BE2C (cell line): Measurements from ENCODE around the gene DNMT3A.

Experiments
- DNase-seq: peaks from one replicate; pipeline ENCODE4 v3.0.0-alpha.2; 2020
- H3K27me3 ChIP-seq: fragments of 250-450 bp; sonication (Bioruptor Pico); 2 replicates; pipeline ENCODE4 v1.5.1; 2020; ENCODE audit warnings: mild to moderate bottlenecking
- H3K36me3 ChIP-seq: fragments of 250-450 bp; sonication (Bioruptor Pico); 2 replicates; pipeline ENCODE4 v1.5.1; 2020; ENCODE audit warnings: mild to moderate bottlenecking
- H3K4me1 ChIP-seq: fragments of 250-450 bp; sonication (Bioruptor Pico); 2 replicates; pipeline ENCODE4 v1.5.1; 2020
- H3K4me3 ChIP-seq: 2 replicates; pipeline ENCODE4 v1.5.1; 2011; ENCODE audit warnings: low read depth, low read length
- H3K9me3 ChIP-seq: fragments of 250-450 bp; sonication (Bioruptor Pico); 2 replicates; pipeline ENCODE4 v1.5.1; 2020
- CTCF ChIP-seq: IDR thresholded peaks from 2 replicates; pipeline ENCODE4 v1.5.1; 2012; ENCODE audit warnings: mild to moderate bottlenecking, low read depth, low read length

DNMT3A gene

DNA sequence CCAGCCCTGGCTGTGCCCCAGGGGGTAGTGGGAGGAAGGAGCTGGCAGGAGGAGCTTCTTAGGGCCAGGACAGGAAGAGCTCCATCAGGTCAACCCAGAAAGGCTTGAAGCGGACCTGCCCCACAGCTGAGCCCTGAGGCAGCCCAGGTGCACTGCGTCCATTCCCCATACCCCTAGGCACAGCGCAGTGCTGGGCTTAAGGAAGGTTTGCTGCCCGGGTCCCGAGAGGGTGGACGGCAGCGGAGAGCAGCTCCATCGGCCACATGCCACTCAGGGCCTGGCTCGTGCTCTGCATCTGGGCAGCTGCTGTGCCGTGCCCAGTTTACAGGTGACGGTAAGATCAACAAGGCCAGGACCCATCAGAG lies 26.4 kb downstream of the DNMT3A start:
- no peak for TF ChIP-seq CTCF
- DNase-seq = no peak
- Histone ChIP-seq H3K27me3 (no peaks in the 10 kb centered on the region), H3K4me3 (no peak overlapping the region), H3K9me3 (no peaks in the 10 kb centered on the region), H3K36me3 (0 out of 2 replicates have a peak, but pooled peaks cover 3% of the 10 kb centered on the region), H3K4me1 (peaks cover 18% of the 10 kb centered on the region)

DNA sequence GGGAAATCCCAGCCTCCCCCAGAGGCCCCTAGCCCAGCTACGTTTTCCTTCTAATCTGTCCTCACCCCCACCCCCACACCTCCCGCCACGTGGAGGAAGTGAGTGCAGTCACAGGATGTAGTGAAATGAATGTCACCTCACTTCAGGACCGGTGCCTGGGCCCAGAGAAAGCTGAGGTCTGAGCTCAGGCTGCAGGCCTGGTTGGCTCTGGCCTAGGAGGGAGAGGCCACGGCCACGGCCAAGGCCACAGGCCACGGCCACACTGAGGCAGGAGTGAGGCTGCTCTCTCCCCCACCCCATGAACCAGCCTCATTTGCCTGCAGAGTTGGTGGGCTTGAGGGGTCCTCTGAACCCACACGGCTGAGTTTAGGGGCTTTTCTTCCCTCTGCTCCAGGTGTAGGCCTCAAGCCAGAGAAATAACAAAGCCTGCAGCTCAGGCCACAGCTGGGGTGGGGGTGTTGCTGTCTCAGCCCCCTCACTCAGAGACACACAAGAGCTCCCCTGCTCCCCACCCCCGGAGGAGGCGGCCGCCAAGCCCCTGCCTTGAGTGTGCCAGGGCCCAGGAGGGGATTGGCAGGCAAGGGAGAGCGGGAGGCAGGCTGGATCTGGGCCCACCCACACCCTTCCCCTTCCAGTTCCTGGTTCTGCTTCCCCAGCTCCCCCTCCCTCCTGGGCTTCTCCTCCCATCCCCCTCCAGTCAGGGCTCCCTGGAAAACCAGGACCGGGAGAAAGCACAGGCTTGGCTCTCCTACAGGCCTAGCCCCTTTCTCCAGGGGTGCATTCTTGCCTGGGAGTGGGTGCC lies 27.0 kb downstream of the DNMT3A start:
- Histone ChIP-seq H3K9me3 (no peaks in the 10 kb centered on the region), H3K36me3 (peaks cover 3% of the 10 kb centered on the region; the same call in 1 of the 2 replicates), H3K4me1 (peaks cover 20% of the 10 kb centered on the region), H3K27me3 (no peaks in the 10 kb centered on the region), H3K4me3 (no peak overlapping the region)
- DNase-seq = peak; percentile 81
- TF ChIP-seq CTCF = no peak

DNA sequence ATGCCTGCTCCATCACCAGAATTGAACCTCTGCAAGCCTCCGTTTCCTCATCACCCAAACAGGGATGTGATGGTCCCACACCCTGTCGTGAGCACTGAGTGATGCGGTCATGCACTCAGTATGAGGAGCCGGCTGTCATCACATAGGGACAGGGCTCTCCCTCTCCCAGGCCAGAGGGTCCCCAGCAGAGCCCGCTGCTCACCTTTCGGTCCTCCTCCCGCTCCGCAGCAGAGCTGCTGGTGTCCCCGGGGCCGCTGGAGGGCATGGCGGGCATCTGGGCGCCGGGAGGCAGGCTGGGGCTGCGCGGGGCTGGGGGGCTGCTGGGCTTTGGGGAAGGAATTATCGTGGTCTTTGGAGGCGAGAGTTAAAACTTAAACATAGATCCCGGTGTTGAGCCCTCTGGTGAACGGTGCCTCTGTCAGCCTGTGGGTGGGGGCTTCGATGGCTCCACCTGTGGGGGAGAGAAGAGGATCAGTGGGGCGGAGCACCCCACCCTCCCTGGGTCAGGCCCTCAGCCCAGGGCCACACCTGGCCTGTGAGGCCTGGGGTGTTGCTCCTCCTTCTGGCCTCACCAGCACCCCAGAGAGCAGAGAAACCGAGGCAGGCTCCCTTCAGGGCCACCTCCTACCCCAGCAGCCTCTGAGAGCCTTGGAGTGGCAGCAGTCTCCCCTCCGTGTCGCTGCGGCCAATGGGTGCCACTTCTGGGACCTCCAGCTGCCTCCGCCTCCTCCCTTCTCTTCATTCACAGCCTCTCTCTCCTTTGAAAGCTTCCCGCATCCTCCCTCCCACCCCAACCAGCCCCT lies 27.8 kb downstream of the DNMT3A start:
- H3K27me3 ChIP-seq = no peaks in the 10 kb centered on the region
- no peak for TF ChIP-seq CTCF
- peaks cover 20% of the 10 kb centered on the region for H3K4me1 ChIP-seq
- peaks cover 3% of the 10 kb centered on the region; the same call in 1 of the 2 replicates for H3K36me3 ChIP-seq
- no peaks in the 10 kb centered on the region for H3K9me3 ChIP-seq
- no peak for DNase-seq
- no peak overlapping the region for H3K4me3 ChIP-seq

DNA sequence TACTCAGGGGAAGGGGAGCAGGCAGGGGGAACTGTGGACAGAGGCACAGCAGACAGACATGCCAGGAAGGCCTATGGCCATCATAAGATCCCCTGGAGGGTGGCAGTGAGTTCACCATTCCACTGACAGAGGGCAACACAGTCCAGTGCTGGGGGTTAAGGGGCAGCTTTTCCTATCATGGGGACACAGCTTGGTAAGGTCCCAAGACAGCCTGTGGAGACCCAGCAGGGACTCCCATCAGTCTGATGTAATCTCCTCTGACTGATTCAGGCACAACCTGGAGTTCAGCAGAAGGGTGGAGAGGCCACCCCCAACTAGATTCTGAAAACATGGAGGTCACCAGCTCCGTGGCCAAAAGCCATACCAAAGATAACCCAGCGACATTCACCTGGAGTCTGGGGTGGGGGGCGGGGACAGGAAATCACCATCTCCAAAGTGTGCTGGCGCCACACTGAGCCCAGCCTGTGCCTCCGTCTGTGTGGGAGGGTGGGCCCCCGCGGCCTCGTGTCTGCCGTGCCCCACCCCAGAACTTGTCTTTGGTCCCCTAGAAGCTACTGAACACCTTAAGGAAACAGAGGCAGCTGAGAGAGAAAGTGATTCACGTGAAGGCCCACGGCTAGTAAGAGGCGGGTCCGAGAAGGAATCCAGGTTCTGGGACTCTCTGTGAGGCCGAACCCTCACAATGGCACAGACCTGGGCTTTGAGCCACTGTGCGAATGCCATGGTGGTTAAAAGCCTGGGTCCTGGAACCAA lies 28.6 kb downstream of the DNMT3A start:
- Histone ChIP-seq H3K9me3 (no peaks in the 10 kb centered on the region), H3K4me1 (peaks cover 20% of the 10 kb centered on the region), H3K4me3 (no peak overlapping the region), H3K36me3 (peaks cover 3% of the 10 kb centered on the region; the same call in 1 of the 2 replicates), H3K27me3 (no peaks in the 10 kb centered on the region)
- DNase-seq = no peak
- no peak for TF ChIP-seq CTCF

GRCh38 chr2:25311865-25312575 lies 29.7 kb downstream of the DNMT3A start:
- H3K4me1 ChIP-seq = peaks cover 20% of the 10 kb centered on the region
- H3K4me3 ChIP-seq = no peak overlapping the region
- H3K27me3 ChIP-seq = no peaks in the 10 kb centered on the region
- peaks cover 3% of the 10 kb centered on the region; the same call in 1 of the 2 replicates for H3K36me3 ChIP-seq
- no peak for TF ChIP-seq CTCF
- H3K9me3 ChIP-seq = no peaks in the 10 kb centered on the region
- DNase-seq = no peak
